Upper lobe of left lung (tissue), 6 donors: Measurements from ENCODE around the gene ARTN. TPM values are rescaled to one million over a fixed set of nuclear protein-coding genes. Genes with fewer than 3 reads are reported as not detected.

Source experiments
- ATAC-seq, 2 donors: fragments of 200-7000 bp; cut with Tn5 transposase; one replicate each; pipeline ENCODE4 v1.9.1; 2022; ENCODE audit warnings: mild to moderate bottlenecking in 2 of 2, moderate library complexity in 2 of 2; ENCODE audit not compliant: low FRiP score in 2 of 2
- DNase-seq, 2 donors: peaks; one replicate each; pipeline ENCODE4 v3.0.0-alpha.2; 2019 to 2020
- H3K27ac ChIP-seq, 4 donors: fragments of 200-600 bp; sonication (generic); one replicate each; pipeline ENCODE4 v1.5.1; 2016 to 2019
- H3K27me3 ChIP-seq, 4 donors: fragments of 200-600 bp; sonication (generic); one replicate each; pipeline ENCODE4 v1.5.1; 2017 to 2019
- H3K36me3 ChIP-seq, 4 donors: fragments of 200-600 bp; sonication (generic); one replicate each; pipeline ENCODE4 v1.5.1; 2016 to 2019
- H3K4me1 ChIP-seq, 4 donors: fragments of 200-600 bp; sonication (generic); one replicate each; pipeline ENCODE4 v1.5.1; 2018 to 2019
- H3K4me3 ChIP-seq, 4 donors: fragments of 200-600 bp; sonication (generic); one replicate each; pipeline ENCODE4 v1.5.1; 2017 to 2019; ENCODE audit warnings: mild to moderate bottlenecking in 2 of 4, moderate library complexity in 1 of 4
- H3K9me3 ChIP-seq, 4 donors: fragments of 200-600 bp; sonication (generic); one replicate each; pipeline ENCODE4 v1.5.1; 2018 to 2019
- EP300 ChIP-seq, 4 donors: sonication (generic); formaldehyde crosslinking; IDR thresholded peaks; one replicate each; pipeline ENCODE4 v1.5.1; 2017; ENCODE audit warnings: antibody characterized with exemption in 4 of 4, control low read depth in 2 of 4
- POLR2A ChIP-seq, 4 donors: fragments of 450-650 bp; IDR thresholded peaks; one replicate each; pipeline ENCODE4 v1.5.1; 2016 to 2017; ENCODE audit warnings: antibody characterized with exemption in 4 of 4, mild to moderate bottlenecking in 2 of 4
- POLR2AphosphoS5 ChIP-seq, 2 donors: sonication (generic); formaldehyde crosslinking; IDR thresholded peaks; one replicate each; pipeline ENCODE4 v1.5.1; 2017; ENCODE audit warnings: antibody characterized with exemption in 2 of 2
- WGBS, 2 donors: methylation state at CpG; one replicate each; pipeline ENCODE4 v1.1.5; 2017 to 2018; 5-methylcytosine and 5-hydroxymethylcytosine counted together
- total RNA-seq, 6 donors: library from RNA; depleted of rRNA in 4 of 6; stranded (reverse); fragments of >200 nt in 4 of 6; gene quantifications; one replicate each; pipeline versions ENCODE4 v1.1.0 to v1.2.1, GENCODE V29; 2016 to 2021
- TF ChIP-seq, protein P1 (sequence below), 6 experiments: fragments of 450-650 bp in 4 of 6; fragments of 200-600 bp in 2 of 6; sonication (generic) in 2 of 6; IDR thresholded peaks; one replicate each; pipeline ENCODE4 v1.5.1; 2016 to 2019; ENCODE audit warnings: antibody characterized with exemption in 6 of 6
- donor health status: DM: no; HTN: no; CAD: no; lungs with moderate emphysema.
- donor health status: DM: no; HTN: yes; CAD: no; lungs with severe emphysema.

ARTN gene
- total RNA-seq, 6 donors from 2014 or later: 1.0 to 5.2 (median 1.1) TPM; not detected in 3

DNA sequence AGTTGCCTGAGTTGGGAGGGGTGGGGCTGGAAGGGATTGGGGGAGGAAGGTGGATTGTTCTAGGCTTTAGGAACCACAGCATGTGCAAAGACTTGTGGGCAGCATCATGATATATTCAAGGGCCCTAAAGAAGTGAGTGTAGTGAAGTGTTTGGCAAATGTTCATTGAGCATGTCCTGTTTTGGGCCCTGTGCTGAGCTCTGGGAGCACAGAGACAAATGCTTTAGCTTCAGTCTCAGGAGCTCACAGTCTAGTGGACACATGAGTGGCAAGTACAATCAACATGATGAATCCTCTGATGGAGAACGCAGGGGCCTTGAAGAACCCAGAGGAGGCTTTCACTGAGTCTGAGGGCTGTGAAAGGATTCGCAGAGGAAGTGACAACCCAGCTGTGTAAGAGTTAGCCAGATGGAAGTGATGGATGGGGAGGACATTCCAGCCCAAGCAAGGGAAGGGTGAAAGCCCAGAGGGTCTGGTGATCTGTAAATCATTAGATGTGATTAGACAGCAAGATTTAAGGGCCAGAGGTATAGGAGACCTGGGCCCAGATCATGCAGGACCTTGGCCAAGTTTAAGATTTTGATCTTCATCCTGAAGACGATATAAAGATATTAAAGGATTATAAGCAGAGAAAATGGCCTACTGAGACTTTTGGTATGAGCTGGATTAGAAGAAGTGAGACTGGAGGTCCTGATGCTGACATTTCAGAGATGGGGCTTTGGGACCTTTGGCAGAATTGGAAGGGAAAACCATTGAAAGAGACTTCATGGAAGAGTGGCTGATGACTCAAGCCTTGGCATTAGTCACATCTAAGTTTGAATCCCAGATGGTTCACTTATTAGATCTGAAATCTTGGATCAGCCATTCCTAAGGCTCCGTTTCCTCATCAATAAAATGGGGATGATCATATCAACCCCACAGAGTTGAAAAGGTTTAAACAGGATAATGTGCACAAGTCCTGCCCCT, 17.7 kb downstream of the ARTN start:
- Histone ChIP-seq H3K36me3 (peaks cover 0 to 14% (median 5%) of the 10 kb centered on the region in 4 donors), H3K27me3 (no peaks in the 10 kb centered on the region), H3K9me3 (no peaks in the 10 kb centered on the region), H3K27ac (no peak overlapping the region), H3K4me3 (no peak overlapping the region), H3K4me1 (peaks cover 15 to 39% (median 17%) of the 10 kb centered on the region in 4 donors)
- ATAC-seq: no peak
- 89 to 90% methylated on average over 4 of the region's 4 CpGs for WGBS, 2 donors
- DNase-seq: no peak
- TF ChIP-seq POLR2A (IDR thresholded peaks at IDR 0.05): no peak
- no peak for TF ChIP-seq POLR2AphosphoS5 (IDR thresholded peaks at IDR 0.05)
- TF ChIP-seq EP300 (IDR thresholded peaks at IDR 0.05): no peak
- TF ChIP-seq, protein P1, sequence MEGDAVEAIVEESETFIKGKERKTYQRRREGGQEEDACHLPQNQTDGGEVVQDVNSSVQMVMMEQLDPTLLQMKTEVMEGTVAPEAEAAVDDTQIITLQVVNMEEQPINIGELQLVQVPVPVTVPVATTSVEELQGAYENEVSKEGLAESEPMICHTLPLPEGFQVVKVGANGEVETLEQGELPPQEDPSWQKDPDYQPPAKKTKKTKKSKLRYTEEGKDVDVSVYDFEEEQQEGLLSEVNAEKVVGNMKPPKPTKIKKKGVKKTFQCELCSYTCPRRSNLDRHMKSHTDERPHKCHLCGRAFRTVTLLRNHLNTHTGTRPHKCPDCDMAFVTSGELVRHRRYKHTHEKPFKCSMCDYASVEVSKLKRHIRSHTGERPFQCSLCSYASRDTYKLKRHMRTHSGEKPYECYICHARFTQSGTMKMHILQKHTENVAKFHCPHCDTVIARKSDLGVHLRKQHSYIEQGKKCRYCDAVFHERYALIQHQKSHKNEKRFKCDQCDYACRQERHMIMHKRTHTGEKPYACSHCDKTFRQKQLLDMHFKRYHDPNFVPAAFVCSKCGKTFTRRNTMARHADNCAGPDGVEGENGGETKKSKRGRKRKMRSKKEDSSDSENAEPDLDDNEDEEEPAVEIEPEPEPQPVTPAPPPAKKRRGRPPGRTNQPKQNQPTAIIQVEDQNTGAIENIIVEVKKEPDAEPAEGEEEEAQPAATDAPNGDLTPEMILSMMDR (IDR thresholded peaks at IDR 0.05): no peak

DNA sequence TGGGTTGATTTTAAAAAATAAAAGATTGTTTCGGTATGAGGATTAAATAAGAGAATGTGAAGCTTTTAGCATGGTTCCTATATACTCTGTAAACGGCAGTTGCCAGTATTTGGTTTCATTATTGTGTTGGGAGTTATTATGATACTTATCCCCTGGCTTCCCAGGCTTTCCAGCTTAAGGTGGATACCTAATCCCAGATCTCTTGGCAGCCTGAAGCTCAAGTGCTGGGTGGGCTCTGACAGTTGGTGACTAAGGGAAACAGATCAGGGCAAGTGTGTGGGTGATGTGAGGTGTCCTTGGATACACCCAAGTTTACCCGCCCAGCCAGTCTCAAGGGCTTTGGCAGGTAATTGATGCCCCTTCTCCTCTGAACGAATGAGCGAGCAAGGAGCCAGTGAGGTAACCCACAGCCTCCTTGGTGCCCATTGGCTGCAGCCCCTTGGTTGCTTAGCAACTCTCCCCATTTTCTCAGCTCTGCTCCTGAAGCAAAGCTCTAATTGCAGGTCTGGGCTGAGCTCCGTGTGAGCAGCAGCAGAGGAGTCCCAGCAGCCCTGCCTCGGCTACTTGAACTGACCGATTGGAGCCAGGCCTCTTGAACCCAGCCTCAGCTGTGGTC, 19.2 kb downstream of the ARTN start:
- Histone ChIP-seq H3K4me1 (peaks cover 8 to 30% (median 10%) of the 10 kb centered on the region in 4 donors), H3K36me3 (peaks cover 0 to 30% (median 19%) of the 10 kb centered on the region in 4 donors), H3K27me3 (no peaks in the 10 kb centered on the region), H3K4me3 (no peak overlapping the region), H3K27ac (no peak overlapping the region), H3K9me3 (no peaks in the 10 kb centered on the region)
- WGBS, 2 donors: 83 to 88% methylated on average over 6 to 8 of the region's 8 CpGs
- TF ChIP-seq EP300 (IDR thresholded peaks at IDR 0.05) (no peak), POLR2AphosphoS5 (IDR thresholded peaks at IDR 0.05) (no peak), POLR2A (IDR thresholded peaks at IDR 0.05) (no peak)
- TF ChIP-seq, protein P1 (IDR thresholded peaks at IDR 0.05): no peak
- DNase-seq (no peak), ATAC-seq (no peak)

DNA sequence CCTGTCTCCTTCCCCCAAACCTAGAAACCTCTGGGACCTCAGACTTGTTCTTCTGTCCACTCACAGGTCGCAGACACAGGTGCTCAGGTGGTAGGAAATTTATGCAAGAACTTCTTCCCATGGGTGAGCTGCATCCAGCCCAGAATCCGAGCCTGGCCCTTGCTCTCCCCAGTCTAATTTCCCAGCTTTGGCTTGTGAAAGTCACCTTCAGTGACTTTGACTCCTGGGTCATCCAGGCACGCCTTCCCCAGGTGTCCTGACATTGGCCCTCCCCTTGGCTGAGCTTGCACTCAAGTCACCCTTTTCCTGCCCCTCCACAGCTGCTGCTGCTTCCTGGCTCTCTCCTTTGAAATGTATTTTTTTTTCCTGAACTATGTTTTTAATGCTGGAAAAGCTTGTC, 19.8 kb downstream of the ARTN start:
- no peak for ATAC-seq
- WGBS, 2 donors: 84 to 87% methylated on average over 3 of the region's 3 CpGs

DNA sequence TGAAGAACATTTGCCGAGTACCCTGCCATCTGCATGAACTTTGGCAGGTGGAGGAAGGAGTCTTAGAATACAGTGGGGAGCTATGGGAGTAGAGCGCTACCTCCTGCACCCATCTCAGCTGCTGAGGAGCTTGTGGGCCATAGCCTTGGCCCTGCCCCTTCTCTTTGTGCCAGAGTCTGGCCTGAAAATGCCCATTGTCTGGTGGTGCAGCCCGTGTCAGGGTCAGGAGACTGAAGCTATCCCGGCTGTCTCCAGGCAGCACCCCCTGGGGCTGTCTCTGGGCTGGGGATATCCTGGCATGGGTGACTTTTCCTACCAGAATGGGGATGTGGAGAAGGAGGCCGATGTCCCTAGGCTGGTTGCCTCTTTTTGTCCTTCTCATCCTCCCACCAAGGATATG, 20.4 kb downstream of the ARTN start:
- Histone ChIP-seq H3K27me3 (no peaks in the 10 kb centered on the region), H3K27ac (no peak overlapping the region), H3K9me3 (no peaks in the 10 kb centered on the region), H3K36me3 (peaks cover 0 to 42% (median 29%) of the 10 kb centered on the region in 4 donors), H3K4me3 (no peak overlapping the region), H3K4me1 (peaks cover 0 to 18% (median 0%) of the 10 kb centered on the region in 4 donors)
- TF ChIP-seq EP300 (IDR thresholded peaks at IDR 0.05): no peak
- TF ChIP-seq, protein P1 (IDR thresholded peaks at IDR 0.05): no peak
- no peak for TF ChIP-seq POLR2AphosphoS5 (IDR thresholded peaks at IDR 0.05)
- no peak for TF ChIP-seq POLR2A (IDR thresholded peaks at IDR 0.05)
- ATAC-seq: no peak
- 94 to 99% methylated on average over 4 to 5 of the region's 5 CpGs for WGBS, 2 donors
- no peak for DNase-seq

More for the DNA sequence above, 19.8 kb downstream of the ARTN start:
- Histone ChIP-seq H3K27me3 (no peaks in the 10 kb centered on the region), H3K27ac (no peak overlapping the region), H3K36me3 (peaks cover 0 to 35% (median 23%) of the 10 kb centered on the region in 4 donors), H3K4me3 (no peak overlapping the region), H3K9me3 (no peaks in the 10 kb centered on the region), H3K4me1 (peaks cover 2 to 25% (median 5%) of the 10 kb centered on the region in 4 donors)
- TF ChIP-seq POLR2A (IDR thresholded peaks at IDR 0.05): no peak
- no peak for TF ChIP-seq POLR2AphosphoS5 (IDR thresholded peaks at IDR 0.05)
- TF ChIP-seq, protein P1 (IDR thresholded peaks at IDR 0.05): no peak
- no peak for TF ChIP-seq EP300 (IDR thresholded peaks at IDR 0.05)
- no peak for DNase-seq
